Fibroblast of pulmonary artery (primary cell): Measurements from ENCODE around the gene ITGA11.
"Not testable (repeated sequence)": the region's sequence is repeated elsewhere in the genome, so short reads cannot be mapped to it uniquely, and the experiment has no call there.

Experiments
- DNase-seq: peaks from one replicate; pipeline ENCODE4 v3.0.0-alpha.2; 2010; ENCODE audit warnings: low read depth
- H3K4me3 ChIP-seq: replicated peaks from 2 replicates; pipeline ENCODE4 v1.5.1; 2011; ENCODE audit warnings: low read depth, mild to moderate bottlenecking, control low read depth, low read length, moderate library complexity
- CTCF ChIP-seq: IDR thresholded peaks from 2 replicates; pipeline ENCODE4 v1.5.1; 2011; ENCODE audit warnings: mild to moderate bottlenecking, control low read depth, low read length, inconsistent platforms; ENCODE audit errors: missing control alignments

Gene ITGA11

GRCh38 chr15:68402432-68403160 is 29.4 kb downstream of the ITGA11 start:
- no peak for TF ChIP-seq CTCF
- no peak overlapping the region for H3K4me3 ChIP-seq
- DNase-seq = no peak

- no peak for DNase-seq
- no peak overlapping the region for H3K4me3 ChIP-seq
- TF ChIP-seq CTCF = no peak
Observed at GRCh38 chr15:68401496-68402431, 30.2 kb downstream of the ITGA11 start.

- no peak for TF ChIP-seq CTCF
- no peak for DNase-seq
- no peak overlapping the region for H3K4me3 ChIP-seq
Observed at GRCh38 chr15:68400066-68400456, 31.9 kb downstream of the ITGA11 start.

- H3K4me3 ChIP-seq = no peak overlapping the region
- DNase-seq = no peak
- TF ChIP-seq CTCF = no peak
Observed at GRCh38 chr15:68399096-68400065, 32.6 kb downstream of the ITGA11 start.

GRCh38 chr15:68397999-68398398 is 34.0 kb downstream of the ITGA11 start:
- not testable (repeated sequence) for H3K4me3 ChIP-seq, DNase-seq

GRCh38 chr15:68396068-68396467 is 35.9 kb downstream of the ITGA11 start:
- no peak overlapping the region for H3K4me3 ChIP-seq
- TF ChIP-seq CTCF = no peak
- DNase-seq = no peak

GRCh38 chr15:68391121-68391520 is 40.8 kb downstream of the ITGA11 start:
- no peak overlapping the region for H3K4me3 ChIP-seq
- no peak for TF ChIP-seq CTCF
- DNase-seq = no peak
